ENCODE measurements around the gene FOXL1.

DNA sequence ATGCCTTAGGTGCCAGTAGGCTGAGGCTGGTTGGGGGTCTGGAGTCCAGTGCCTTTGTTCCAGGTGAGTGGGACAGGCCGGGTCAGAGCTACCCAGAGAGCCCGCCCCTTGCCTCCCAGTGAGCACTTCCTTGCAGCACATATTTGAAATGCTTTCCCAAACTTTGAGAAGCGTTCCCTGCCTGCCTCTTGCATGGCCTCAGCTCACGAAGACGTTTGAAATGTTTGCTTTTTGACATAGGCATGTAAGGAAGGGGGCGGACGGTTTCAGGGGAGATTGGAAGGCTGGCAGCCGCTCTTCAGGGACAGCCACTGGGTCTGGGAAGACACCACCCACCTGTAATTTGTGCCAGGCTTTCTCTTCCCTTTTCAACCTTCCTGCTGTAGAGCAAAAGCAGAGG, 5.1 kb upstream of the FOXL1 start:
- TF ChIP-seq, protein P1, sequence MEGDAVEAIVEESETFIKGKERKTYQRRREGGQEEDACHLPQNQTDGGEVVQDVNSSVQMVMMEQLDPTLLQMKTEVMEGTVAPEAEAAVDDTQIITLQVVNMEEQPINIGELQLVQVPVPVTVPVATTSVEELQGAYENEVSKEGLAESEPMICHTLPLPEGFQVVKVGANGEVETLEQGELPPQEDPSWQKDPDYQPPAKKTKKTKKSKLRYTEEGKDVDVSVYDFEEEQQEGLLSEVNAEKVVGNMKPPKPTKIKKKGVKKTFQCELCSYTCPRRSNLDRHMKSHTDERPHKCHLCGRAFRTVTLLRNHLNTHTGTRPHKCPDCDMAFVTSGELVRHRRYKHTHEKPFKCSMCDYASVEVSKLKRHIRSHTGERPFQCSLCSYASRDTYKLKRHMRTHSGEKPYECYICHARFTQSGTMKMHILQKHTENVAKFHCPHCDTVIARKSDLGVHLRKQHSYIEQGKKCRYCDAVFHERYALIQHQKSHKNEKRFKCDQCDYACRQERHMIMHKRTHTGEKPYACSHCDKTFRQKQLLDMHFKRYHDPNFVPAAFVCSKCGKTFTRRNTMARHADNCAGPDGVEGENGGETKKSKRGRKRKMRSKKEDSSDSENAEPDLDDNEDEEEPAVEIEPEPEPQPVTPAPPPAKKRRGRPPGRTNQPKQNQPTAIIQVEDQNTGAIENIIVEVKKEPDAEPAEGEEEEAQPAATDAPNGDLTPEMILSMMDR (IDR thresholded peaks at IDR 0.05; ENCODE audit: insufficient read depth, low read length, poor library complexity, severe bottlenecking) = no peak
- TF ChIP-seq EZH2phosphoT487 (conservative IDR thresholded peaks at IDR 0.05; ENCODE audit: low read length) = no peak
